Endothelial cell of umbilical vein (primary cell): ENCODE results near the gene CDC42BPB. TPM values are rescaled to one million over a fixed set of nuclear protein-coding genes. Genes with fewer than 3 reads are reported as not detected.

Experiments
- BruUV-seq: library from RNA; stranded (reverse); fragments of 400-500 nt; replicated peaks from 2 replicates; lab custom pipeline; 2021; lab: Mats Ljungman, UMichigan
- CTCF ChIA-PET: fragments of 300-600, 350-600 bp; sonication (Branson Sonifier 250); formaldehyde crosslinking; loops from one replicate; lab custom pipeline; 2021; ENCODE audit warnings: antibody characterized with exemption, inconsistent platforms; lab: Charles Lee
- POLR2A ChIA-PET: fragments of 300-600, 350-600 bp; sonication (Branson Sonifier 250); formaldehyde crosslinking; loops from one replicate; lab custom pipeline; 2021; ENCODE audit warnings: antibody characterized with exemption, inconsistent platforms; lab: Charles Lee
- DNase-seq: peaks from one replicate; pipeline ENCODE4 v3.0.0-alpha.2; 2011; ENCODE audit warnings: low read depth, low spot score
- FAIRE-seq: peaks from 2 replicates; lab custom pipeline; 2011; peaks lifted over from hg19 to GRCh38; lab: Jason Lieb, UNC
- H2AFZ ChIP-seq: 2 replicates; pipeline ENCODE4 v1.6.0; 2012; ENCODE audit warnings: low read depth, low read length, control low read depth, inconsistent platforms
- H3K27ac ChIP-seq: 2 replicates; pipeline ENCODE4 v1.5.1; 2011; ENCODE audit warnings: low read depth, mild to moderate bottlenecking, control low read depth, low read length, moderate library complexity; ENCODE audit not compliant: insufficient read depth
- H3K27me3 ChIP-seq, 2 experiments: 2 replicates each; pipeline versions ENCODE4 v1.6.0 to v1.6.1; 2011; ENCODE audit warnings: low read length in 2 of 2, mixed read lengths in 1 of 2; ENCODE audit not compliant: control insufficient read depth in 2 of 2, insufficient read depth in 2 of 2
- H3K36me3 ChIP-seq, 2 experiments: 2 replicates in 1 of 2; 3 replicates in 1 of 2; pipeline ENCODE4 v1.5.1; 2011; ENCODE audit warnings: low read length in 2 of 2, mild to moderate bottlenecking in 1 of 2, moderate library complexity in 1 of 2; ENCODE audit not compliant: control insufficient read depth in 2 of 2, insufficient read depth in 2 of 2; ENCODE audit errors: extremely low read depth in 1 of 2
- H3K4me1 ChIP-seq: 3 replicates; pipeline ENCODE4 v1.5.1; 2011; ENCODE audit warnings: mild to moderate bottlenecking, low read length; ENCODE audit not compliant: control insufficient read depth, insufficient read depth; ENCODE audit errors: extremely low read depth
- H3K4me2 ChIP-seq: 2 replicates; pipeline ENCODE4 v1.6.1; 2011; ENCODE audit warnings: low read length, control low read depth, mixed read lengths; ENCODE audit not compliant: insufficient read depth
- H3K4me3 ChIP-seq, 3 experiments: fragments of 200-600 bp in 1 of 3; sonication (generic), shearing (Covaris generic) in 1 of 3; replicated peaks in 1 of 3; 2 replicates each; pipeline ENCODE4 v1.5.1; 2011 to 2016; ENCODE audit warnings: control low read depth in 3 of 3, low read length in 3 of 3, mild to moderate bottlenecking in 2 of 3, inconsistent platforms in 1 of 3, low read depth in 1 of 3, moderate library complexity in 1 of 3; ENCODE audit not compliant: insufficient read depth in 1 of 3
- H3K79me2 ChIP-seq: 2 replicates; pipeline ENCODE4 v1.6.0; 2012; ENCODE audit warnings: low read length, inconsistent platforms; ENCODE audit not compliant: control insufficient read depth, insufficient read depth
- H3K9ac ChIP-seq: replicated peaks from 2 replicates; pipeline ENCODE3; 2011; ENCODE audit warnings: low read length, control low read depth; ENCODE audit not compliant: insufficient read depth; ENCODE audit errors: extremely low read depth
- H3K9me1 ChIP-seq: replicated peaks from 3 replicates; pipeline ENCODE4 v1.6.0; 2011; ENCODE audit warnings: mild to moderate bottlenecking, low read length; ENCODE audit not compliant: control insufficient read depth, insufficient read depth; ENCODE audit errors: extremely low read depth
- H3K9me3 ChIP-seq: replicated peaks from 2 replicates; pipeline ENCODE4 v1.5.1; 2012; ENCODE audit warnings: low read length, inconsistent platforms; ENCODE audit not compliant: control insufficient read depth, insufficient read depth
- H4K20me1 ChIP-seq: replicated peaks from 2 replicates; pipeline ENCODE3; 2011; ENCODE audit warnings: mild to moderate bottlenecking, low read length; ENCODE audit not compliant: control insufficient read depth, insufficient read depth; ENCODE audit errors: extremely low read depth
- EZH2 ChIP-seq: IDR thresholded peaks from 2 replicates; pipeline ENCODE4 v1.6.1; 2012; ENCODE audit warnings: borderline replicate concordance, low read depth, mild to moderate bottlenecking, moderate library complexity, low read length, inconsistent platforms; ENCODE audit not compliant: severe bottlenecking
- FOS ChIP-seq: IDR thresholded peaks from 2 replicates; pipeline ENCODE4 v1.6.1; 2011; ENCODE audit warnings: mild to moderate bottlenecking, low read length, moderate library complexity, borderline replicate concordance; ENCODE audit not compliant: insufficient read depth
- GATA2 ChIP-seq: IDR thresholded peaks from 2 replicates; pipeline ENCODE4 v1.7.0; 2011; ENCODE audit warnings: low read depth, mild to moderate bottlenecking, moderate library complexity, mixed read lengths, low read length; ENCODE audit not compliant: insufficient read length, insufficient read depth
- JUN ChIP-seq: IDR thresholded peaks from 2 replicates; pipeline ENCODE4 v1.6.1; 2011; ENCODE audit warnings: borderline replicate concordance, low read depth; ENCODE audit not compliant: insufficient read length, insufficient read depth
- MYC ChIP-seq: IDR thresholded peaks from one replicate; pipeline ENCODE4 v1.6.1; 2011; ENCODE audit warnings: mild to moderate bottlenecking, low read depth, low read length
- POLR2A ChIP-seq: IDR thresholded peaks from 2 replicates; pipeline ENCODE4 v1.6.1; 2012; ENCODE audit warnings: low read depth, mild to moderate bottlenecking, control low read depth, low read length
- POLR2AphosphoS5 ChIP-seq: IDR thresholded peaks from 2 replicates; pipeline ENCODE4 v1.6.1; 2012; ENCODE audit warnings: low read depth, mild to moderate bottlenecking, control low read depth, low read length, moderate library complexity; ENCODE audit not compliant: insufficient read depth
- dilution Hi-C: fragments of 300-500 bp; cut with MboI; formaldehyde crosslinking; loops from one replicate; pipeline ENCODE4 v1.15.0; 2019; ENCODE audit warnings: low sequenced_read_pairs; ENCODE audit not compliant: extremely low pct_ligation_motif_present
- intact Hi-C: fragments of 100-400 bp; cut with micrococcal nuclease; formaldehyde crosslinking; loops from one replicate; pipeline ENCODE4 v1.10.0; 2022
- polyA plus RNA-seq, 4 experiments: library from polyadenylated mRNA; depleted of rRNA in 3 of 4; stranded (reverse) in 3 of 4; unstranded in 1 of 4; fragments of >200 nt; gene quantifications; 2 replicates each; pipeline versions ENCODE4 v1.2.1 to v1.2.3, GENCODE V29; 2011 to 2012; ENCODE audit warnings: missing spikeins in 1 of 4
- total RNA-seq: library from RNA; stranded (reverse); gene quantifications from 2 replicates; pipeline ENCODE4 v1.2.3, GENCODE V29; 2021
- TF ChIP-seq, protein P1 (sequence below): IDR thresholded peaks from 2 replicates; pipeline ENCODE4 v1.6.1; 2011; ENCODE audit not compliant: insufficient read depth, insufficient read length
- TF ChIP-seq, protein P2 (sequence below), 2 donors: IDR thresholded peaks; 1 replicate in 1 of 2; 2 replicates in 1 of 2; pipeline ENCODE4 v1.5.1; 2011; ENCODE audit warnings: low read length in 2 of 2, mild to moderate bottlenecking in 2 of 2, moderate library complexity in 2 of 2, control low read depth in 1 of 2, inconsistent platforms in 1 of 2, low read depth in 1 of 2; ENCODE audit not compliant: insufficient read depth in 1 of 2; ENCODE audit errors: extremely low read depth in 1 of 2

CDC42BPB gene
- total and polyA plus RNA-seq, 2 donors (not counting 3 experiments of a cell fraction or from before 2014, with no cell fraction given), result 82.6 to 131 TPM

DNA sequence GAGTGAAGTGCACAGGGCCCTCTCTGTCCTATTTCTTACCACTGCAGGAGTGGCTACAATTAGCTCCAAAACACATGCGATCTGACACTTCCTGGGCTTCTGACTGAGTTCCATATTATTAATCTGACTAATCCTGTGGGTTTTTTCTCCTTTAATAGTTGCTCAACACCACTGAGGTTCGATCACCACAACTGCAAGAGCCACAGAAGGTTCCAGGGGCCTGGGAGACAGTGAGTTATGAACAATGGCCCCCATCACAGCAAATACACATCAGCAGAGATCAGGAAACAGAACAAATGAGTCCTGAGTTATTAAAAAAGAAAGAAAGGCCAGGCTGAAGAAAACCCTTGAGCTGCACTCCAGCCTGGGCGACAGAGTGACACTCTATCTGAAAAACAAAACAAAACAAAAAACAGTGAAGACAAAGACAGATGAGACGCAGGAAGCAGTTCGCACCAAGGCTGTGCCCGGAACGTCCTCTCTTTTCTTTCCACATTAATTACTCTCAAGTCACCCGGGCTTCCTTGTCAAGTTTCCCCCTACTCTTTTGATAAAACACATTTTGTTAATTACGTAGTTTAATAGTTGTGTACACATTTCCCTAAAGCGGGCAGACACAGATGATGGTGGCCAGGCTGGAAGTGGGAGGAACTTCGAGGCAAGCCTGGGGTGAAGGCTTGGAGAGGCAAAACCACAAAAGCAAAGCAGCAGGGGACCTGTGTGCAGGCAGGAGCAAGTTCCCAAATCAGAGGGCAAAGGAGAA lies 42.7 kb downstream of the CDC42BPB start:
- dilution Hi-C loops (no loop called here), intact Hi-C loops (no loop called here)
- Histone ChIP-seq H3K4me2 (peak overlapping the region; percentile 69), H3K36me3 (peaks cover 0 to 5% of the 10 kb centered on the region in 2 experiments), H3K27me3 (no peaks in the 10 kb centered on the region), H3K4me3 (peak overlapping the region in 1 of 3 experiments; percentile 15), H3K79me2 (peaks cover 78% of the 10 kb centered on the region), H3K4me1 (peaks cover 36% of the 10 kb centered on the region), H3K9me3 (no peaks in the 10 kb centered on the region), H2AFZ (no peak overlapping the region), H4K20me1 (no peaks in the 10 kb centered on the region), H3K9ac (peak overlapping the region; percentile 11), H3K27ac (peak overlapping the region; percentile 61), H3K9me1 (no peaks in the 10 kb centered on the region)
- peak; percentile 91 for FAIRE-seq
- TF ChIP-seq FOS (no peak), JUN (no peak), POLR2A (no peak)
- TF ChIP-seq, protein P1, sequence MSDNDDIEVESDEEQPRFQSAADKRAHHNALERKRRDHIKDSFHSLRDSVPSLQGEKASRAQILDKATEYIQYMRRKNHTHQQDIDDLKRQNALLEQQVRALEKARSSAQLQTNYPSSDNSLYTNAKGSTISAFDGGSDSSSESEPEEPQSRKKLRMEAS, result no peak
- ChIA-PET CTCF (interaction anchor here (1.0 kb wide), 2 partner anchors 8 to 9 kb away, joined by 3 to 4 read pairs; no protein-coding TSS in a partner anchor), POLR2A (interaction anchor here (0.6 to 1.1 kb wide), 3 partner anchors 42 to 520 kb away, joined by 3 to 8 read pairs (median 3); partner anchors contain the start of gene EIF5)
- no TSS peak for BruUV-seq
- DNase-seq, result peak; percentile 36

DNA sequence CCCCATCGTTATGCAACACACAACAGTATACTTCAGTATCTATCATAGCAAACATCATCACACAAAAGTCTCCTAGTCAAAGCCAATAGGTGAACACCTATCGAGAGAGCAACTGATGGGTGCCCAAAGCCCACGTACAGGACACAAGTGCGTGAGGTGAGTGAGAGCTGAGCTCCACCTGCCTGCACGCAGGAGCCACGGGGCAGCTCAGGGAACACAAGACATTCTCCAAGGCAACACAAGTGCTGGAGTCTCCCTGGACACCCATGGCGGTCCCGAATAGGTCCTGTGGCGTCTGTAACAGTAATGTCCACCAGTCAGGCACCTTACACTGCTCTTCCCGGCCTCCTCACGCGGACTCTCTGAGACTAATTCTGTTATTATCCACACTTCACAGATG lies 44.3 kb downstream of the CDC42BPB start:
- POLR2A ChIA-PET, result no interaction called here
- peaks cover 75% of the 10 kb centered on the region for H3K79me2 ChIP-seq
- CTCF ChIA-PET, result no interaction called here

More for the DNA sequence above, 44.3 kb downstream of the CDC42BPB start:
- H3K4me1 ChIP-seq, result peaks cover 51% of the 10 kb centered on the region
- H3K27ac ChIP-seq, result no peak overlapping the region
- H3K9me3 ChIP-seq, result no peaks in the 10 kb centered on the region
- H3K4me3 ChIP-seq, result no peak overlapping the region
- H2AFZ ChIP-seq, result no peak overlapping the region
- no peaks in the 10 kb centered on the region for H3K27me3 ChIP-seq
- no peaks in the 10 kb centered on the region for H3K9me1 ChIP-seq
- H3K36me3 ChIP-seq, result peaks cover 0 to 3% of the 10 kb centered on the region in 2 experiments
- no peaks in the 10 kb centered on the region for H4K20me1 ChIP-seq
- BruUV-seq, result no TSS peak
- intact Hi-C loops (no loop called here), dilution Hi-C loops (no loop called here)
- no peak for TF ChIP-seq POLR2A
- no peak for TF ChIP-seq POLR2AphosphoS5
- TF ChIP-seq, protein P2, sequence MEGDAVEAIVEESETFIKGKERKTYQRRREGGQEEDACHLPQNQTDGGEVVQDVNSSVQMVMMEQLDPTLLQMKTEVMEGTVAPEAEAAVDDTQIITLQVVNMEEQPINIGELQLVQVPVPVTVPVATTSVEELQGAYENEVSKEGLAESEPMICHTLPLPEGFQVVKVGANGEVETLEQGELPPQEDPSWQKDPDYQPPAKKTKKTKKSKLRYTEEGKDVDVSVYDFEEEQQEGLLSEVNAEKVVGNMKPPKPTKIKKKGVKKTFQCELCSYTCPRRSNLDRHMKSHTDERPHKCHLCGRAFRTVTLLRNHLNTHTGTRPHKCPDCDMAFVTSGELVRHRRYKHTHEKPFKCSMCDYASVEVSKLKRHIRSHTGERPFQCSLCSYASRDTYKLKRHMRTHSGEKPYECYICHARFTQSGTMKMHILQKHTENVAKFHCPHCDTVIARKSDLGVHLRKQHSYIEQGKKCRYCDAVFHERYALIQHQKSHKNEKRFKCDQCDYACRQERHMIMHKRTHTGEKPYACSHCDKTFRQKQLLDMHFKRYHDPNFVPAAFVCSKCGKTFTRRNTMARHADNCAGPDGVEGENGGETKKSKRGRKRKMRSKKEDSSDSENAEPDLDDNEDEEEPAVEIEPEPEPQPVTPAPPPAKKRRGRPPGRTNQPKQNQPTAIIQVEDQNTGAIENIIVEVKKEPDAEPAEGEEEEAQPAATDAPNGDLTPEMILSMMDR (IDR thresholded peaks at IDR 0.05; ENCODE audit: extremely low read depth in 1 of 2, insufficient read depth in 1 of 2, low read depth in 1 of 2, low read length in 2 of 2), result no peak
- TF ChIP-seq EZH2, result no peak
- TF ChIP-seq, protein P1, result no peak
- TF ChIP-seq GATA2, result no peak
- no peak for TF ChIP-seq FOS
- no peak for TF ChIP-seq MYC
- no peak for TF ChIP-seq JUN
- no peak for FAIRE-seq
- no peak overlapping the region for H3K9ac ChIP-seq
- no peak overlapping the region for H3K4me2 ChIP-seq
- no peak for DNase-seq
